HCT116 (cell line): ENCODE measurements around the gene MTREX. TPM values are rescaled to one million over a fixed set of nuclear protein-coding genes. Genes with fewer than 3 reads are reported as not detected.

Experiments
- ATAC-seq: fragments of 200-7000 bp; cut with Tn5 transposase; 2 replicates; pipeline ENCODE4 v1.9.1; 2020; ENCODE audit warnings: mild to moderate bottlenecking, moderate library complexity
- BruUV-seq: library from RNA; stranded (reverse); fragments of 400-500 nt; replicated peaks from 2 replicates; lab custom pipeline; 2021; lab: Mats Ljungman, UMichigan
- CTCF ChIA-PET: fragments of 300-600 bp; sonication (Branson Sonifier 250); formaldehyde crosslinking; loops from one replicate; lab custom pipeline; 2021; ENCODE audit warnings: antibody characterized with exemption; lab: Charles Lee
- POLR2A ChIA-PET: fragments of 300-600, 350-600 bp; sonication (Branson Sonifier 250); formaldehyde crosslinking; loops from one replicate; lab custom pipeline; 2021; ENCODE audit warnings: antibody characterized with exemption; lab: Charles Lee
- RAD21 ChIA-PET, 2 experiments: fragments of 300-600 bp; sonication (Branson Sonifier 250); formaldehyde crosslinking; loops; one replicate each; lab custom pipeline; 2023; ENCODE audit warnings: low total read pairs in 2 of 2; ENCODE audit not compliant: uncharacterized antibody in 2 of 2, unreplicated experiment in 2 of 2, low non-redundant PET in 1 of 2; lab: Charles Lee
- DNase-seq: peaks from one replicate; pipeline ENCODE4 v3.0.0-alpha.2; 2010; ENCODE audit warnings: low read depth, low spot score
- H2AFZ ChIP-seq: fragments of 200-600 bp; shearing (Covaris generic), sonication (generic); 2 replicates; pipeline ENCODE4 v1.6.1; 2017; ENCODE audit warnings: low read depth, mixed run types, mixed read lengths, antibody characterized with exemption, low read length; ENCODE audit not compliant: poor library complexity, severe bottlenecking
- H3K27ac ChIP-seq: 2 replicates; pipeline ENCODE4 v1.5.1; 2012; ENCODE audit warnings: low read depth, low read length
- H3K27me3 ChIP-seq: fragments of 200-600 bp; sonication (generic); 2 replicates; pipeline ENCODE4 v1.6.1; 2016; ENCODE audit warnings: mixed run types, low read length, mixed read lengths; ENCODE audit not compliant: insufficient read depth
- H3K36me3 ChIP-seq, 2 experiments: fragments of 200-500 bp in 1 of 2; fragments of 200-600 bp in 1 of 2; sonication (Bioruptor generic) in 1 of 2; sonication (generic) in 1 of 2; 2 replicates each; pipeline versions ENCODE4 v1.5.1 to v1.6.1; 2014 to 2016; ENCODE audit warnings: low read length in 2 of 2, inconsistent platforms in 1 of 2, mixed read lengths in 1 of 2, mixed run types in 1 of 2; ENCODE audit not compliant: insufficient read depth in 2 of 2, control insufficient read depth in 1 of 2
- H3K4me1 ChIP-seq, 2 experiments: fragments of 200-600 bp in 1 of 2; sonication (generic) in 1 of 2; 2 replicates each; pipeline versions ENCODE4 v1.5.1 to v1.6.1; 2012 to 2017; ENCODE audit warnings: low read length in 2 of 2, inconsistent platforms in 1 of 2, mild to moderate bottlenecking in 1 of 2, mixed read lengths in 1 of 2, mixed run types in 1 of 2, moderate library complexity in 1 of 2; ENCODE audit not compliant: insufficient read depth in 2 of 2, control insufficient read depth in 1 of 2
- H3K4me2 ChIP-seq: fragments of 200-600 bp; sonication (generic); 2 replicates; pipeline ENCODE4 v1.6.1; 2017; ENCODE audit warnings: mixed run types, low read length, mixed read lengths
- H3K4me3 ChIP-seq, 2 experiments: fragments of 200-600 bp in 1 of 2; sonication (generic) in 1 of 2; replicated peaks in 1 of 2; 2 replicates each; pipeline ENCODE4 v1.5.1; 2011 to 2016; ENCODE audit warnings: low read length in 2 of 2, control low read depth in 1 of 2, low read depth in 1 of 2, mild to moderate bottlenecking in 1 of 2, mixed read lengths in 1 of 2, mixed run types in 1 of 2
- H3K79me2 ChIP-seq: fragments of 200-600 bp; sonication (generic); 2 replicates; pipeline ENCODE4 v1.6.1; 2017; ENCODE audit warnings: mild to moderate bottlenecking, mixed run types, low read length, moderate library complexity, mixed read lengths; ENCODE audit not compliant: insufficient read depth
- H3K9ac ChIP-seq: fragments of 200-600 bp; sonication (generic); 2 replicates; pipeline ENCODE4 v1.6.1; 2016; ENCODE audit warnings: low read length, mixed read lengths
- H3K9me2 ChIP-seq: fragments of 200-600 bp; sonication (generic), shearing (Covaris generic); 2 replicates; pipeline ENCODE4 v1.6.1; 2017; ENCODE audit warnings: mixed run types, mild to moderate bottlenecking, moderate library complexity; ENCODE audit not compliant: insufficient read depth
- H3K9me3 ChIP-seq, 2 experiments: fragments of 200-500 bp in 1 of 2; fragments of 200-600 bp in 1 of 2; sonication (Bioruptor generic) in 1 of 2; sonication (generic) in 1 of 2; 2 replicates each; pipeline ENCODE4 v1.6.1; 2014 to 2017; ENCODE audit warnings: low read length in 2 of 2, mixed read lengths in 2 of 2, inconsistent platforms in 1 of 2, low read depth in 1 of 2, mild to moderate bottlenecking in 1 of 2, mixed run types in 1 of 2, moderate library complexity in 1 of 2; ENCODE audit not compliant: control insufficient read depth in 1 of 2, insufficient read depth in 1 of 2
- H4K20me1 ChIP-seq: fragments of 200-600 bp; sonication (generic), shearing (Covaris generic); 2 replicates; pipeline ENCODE4 v1.6.1; 2017; ENCODE audit warnings: mixed run types, mild to moderate bottlenecking, moderate library complexity; ENCODE audit not compliant: insufficient read depth
- CEBPB ChIP-seq: IDR thresholded peaks from 2 replicates; pipeline ENCODE4 v1.6.1; 2012; ENCODE audit warnings: low read depth
- CTCF ChIP-seq, 3 experiments: fragments of 200-600 bp in 1 of 3; sonication (generic) in 1 of 3; IDR thresholded peaks in 2 of 3; conservative IDR thresholded peaks in 1 of 3; 2 replicates each; pipeline ENCODE4 v1.5.1; 2012 to 2017; ENCODE audit warnings: low read depth in 2 of 3, low read length in 2 of 3, antibody characterized with exemption in 1 of 3, borderline replicate concordance in 1 of 3, control low read depth in 1 of 3, mild to moderate bottlenecking in 1 of 3, mixed read lengths in 1 of 3, mixed run types in 1 of 3, moderate library complexity in 1 of 3; ENCODE audit not compliant: insufficient read depth in 1 of 3
- EGR1 ChIP-seq: IDR thresholded peaks from 2 replicates; pipeline ENCODE4 v1.6.1; 2012; ENCODE audit warnings: low read depth
- ELF1 ChIP-seq: IDR thresholded peaks from 2 replicates; pipeline ENCODE4 v1.6.1; 2012; ENCODE audit warnings: low read depth, borderline replicate concordance
- EZH2 ChIP-seq: fragments of 200-600 bp; sonication (generic); IDR thresholded peaks from 2 replicates; pipeline ENCODE4 v1.6.1; 2017; ENCODE audit warnings: antibody characterized with exemption, mixed run types
- EZH2phosphoT487 ChIP-seq: fragments of 200-600 bp; IDR thresholded peaks from 2 replicates; pipeline ENCODE4 v1.6.1; 2018; ENCODE audit warnings: antibody characterized with exemption, borderline replicate concordance
- FOSL1 ChIP-seq: IDR thresholded peaks from 2 replicates; pipeline ENCODE4 v1.6.1; 2012; ENCODE audit warnings: low read depth
- MAX ChIP-seq: IDR thresholded peaks from 2 replicates; pipeline ENCODE4 v1.6.1; 2012
- POLR2A ChIP-seq: IDR thresholded peaks from 2 replicates; pipeline ENCODE4 v1.7.0; 2011; ENCODE audit warnings: borderline replicate concordance; ENCODE audit not compliant: insufficient read depth, insufficient read length; ENCODE audit errors: extremely low read depth
- POLR2AphosphoS5 ChIP-seq: IDR thresholded peaks from 2 replicates; pipeline ENCODE4 v1.6.1; 2011; ENCODE audit warnings: mild to moderate bottlenecking, low read depth, low read length, moderate library complexity
- RAD21 ChIP-seq: IDR thresholded peaks from 2 replicates; pipeline ENCODE4 v1.6.1; 2012; ENCODE audit warnings: low read depth, mild to moderate bottlenecking
- REST ChIP-seq: IDR thresholded peaks from 2 replicates; pipeline ENCODE4 v1.6.1; 2012; ENCODE audit warnings: low read depth
- SIN3A ChIP-seq: IDR thresholded peaks from 2 replicates; pipeline ENCODE4 v1.6.1; 2012; ENCODE audit warnings: low read depth
- SP1 ChIP-seq: IDR thresholded peaks from 2 replicates; pipeline ENCODE4 v1.6.1; 2012; ENCODE audit warnings: low read depth
- SRF ChIP-seq: IDR thresholded peaks from 2 replicates; pipeline ENCODE4 v1.6.1; 2012; ENCODE audit warnings: low read depth
- YY1 ChIP-seq: IDR thresholded peaks from 2 replicates; pipeline ENCODE4 v1.6.1; 2011; ENCODE audit warnings: low read length, low read depth, moderate library complexity, mild to moderate bottlenecking; ENCODE audit not compliant: insufficient replicate concordance; ENCODE audit errors: extremely low read depth
- ZNF274 ChIP-seq: fragments of 200-500 bp; sonication (Bioruptor generic); IDR thresholded peaks from 2 replicates; pipeline ENCODE4 v1.6.1; 2014; ENCODE audit warnings: mild to moderate bottlenecking, low read depth, low read length, inconsistent platforms
- intact Hi-C: fragments of 100-400 bp; cut with micrococcal nuclease; formaldehyde crosslinking; loops from 2 replicates; pipeline ENCODE4 v1.10.0; 2022
- total RNA-seq: library from RNA; stranded (reverse); gene quantifications from one replicate; pipeline ENCODE4 v1.2.1, GENCODE V29; 2021; ENCODE audit not compliant: unreplicated experiment

The MTREX gene
- total RNA-seq, 1 experiment from 2014 or later: 101 TPM

GRCh38 chr5:55364537-55365055 is 56.8 kb downstream of the MTREX start:
- POLR2A ChIA-PET: no interaction called here

More at GRCh38 chr5:55364537-55365055, 56.8 kb downstream of the MTREX start:
- peaks cover 16% of the 10 kb centered on the region for H3K79me2 ChIP-seq
- ChIA-PET CTCF (no interaction called here), RAD21 (no interaction called here)
- H3K4me1 ChIP-seq: no peaks in the 10 kb centered on the region; a peak in 1 of 4 replicates
- H3K9me2 ChIP-seq: no peaks in the 10 kb centered on the region
- H2AFZ ChIP-seq: no peak overlapping the region
- ATAC-seq (no peak), DNase-seq (no peak)
- intact Hi-C loops: no loop called here
- H3K9me3 ChIP-seq: no peaks in the 10 kb centered on the region
- no peak overlapping the region for H3K9ac ChIP-seq
- H3K4me2 ChIP-seq: no peak overlapping the region
- TF ChIP-seq POLR2A (no peak), SP1 (no peak), EZH2 (no peak), ELF1 (no peak), FOSL1 (no peak), EZH2phosphoT487 (no peak), MAX (no peak), RAD21 (no peak), EGR1 (no peak), POLR2AphosphoS5 (no peak), CEBPB (no peak), ZNF274 (no peak), YY1 (no peak), REST (no peak), CTCF (IDR thresholded peaks at IDR 0.05 in 2 of 3, conservative IDR thresholded peaks at IDR 0.05 in 1 of 3; ENCODE audit: borderline replicate concordance in 1 of 3, insufficient read depth in 1 of 3, low read depth in 2 of 3, low read length in 2 of 3) (no peak), SIN3A (no peak), SRF (no peak)
- no peaks in the 10 kb centered on the region for H3K27me3 ChIP-seq
- no peak overlapping the region for H3K4me3 ChIP-seq
- H4K20me1 ChIP-seq: no peaks in the 10 kb centered on the region
- peaks cover 10 to 25% of the 10 kb centered on the region in 2 experiments for H3K36me3 ChIP-seq
- no TSS peak for BruUV-seq
- no peak overlapping the region for H3K27ac ChIP-seq
